ENCODE data around the gene CMTM5.

CMTM5 gene

DNA sequence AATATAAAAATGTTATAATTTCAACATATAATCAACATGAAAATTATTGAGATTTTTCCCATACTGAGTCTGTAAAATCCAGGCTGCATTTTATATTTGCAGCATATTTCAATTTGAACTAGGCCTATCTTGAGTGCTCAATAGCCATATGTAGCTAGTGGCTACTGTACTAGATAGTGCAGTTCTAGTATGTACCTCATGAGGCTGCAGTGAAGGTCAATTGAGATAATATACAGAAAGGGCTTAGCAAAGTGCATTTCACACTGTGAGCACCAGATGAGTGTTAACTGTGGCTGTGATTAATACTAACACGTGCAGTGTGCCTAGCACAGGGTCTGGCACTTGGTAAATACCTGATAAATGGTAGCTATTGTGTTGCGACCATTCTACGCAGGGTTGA is 18.8 kb upstream of the CMTM5 start:
- DNase-seq (ENCODE audit: low read depth), result no peak

DNA sequence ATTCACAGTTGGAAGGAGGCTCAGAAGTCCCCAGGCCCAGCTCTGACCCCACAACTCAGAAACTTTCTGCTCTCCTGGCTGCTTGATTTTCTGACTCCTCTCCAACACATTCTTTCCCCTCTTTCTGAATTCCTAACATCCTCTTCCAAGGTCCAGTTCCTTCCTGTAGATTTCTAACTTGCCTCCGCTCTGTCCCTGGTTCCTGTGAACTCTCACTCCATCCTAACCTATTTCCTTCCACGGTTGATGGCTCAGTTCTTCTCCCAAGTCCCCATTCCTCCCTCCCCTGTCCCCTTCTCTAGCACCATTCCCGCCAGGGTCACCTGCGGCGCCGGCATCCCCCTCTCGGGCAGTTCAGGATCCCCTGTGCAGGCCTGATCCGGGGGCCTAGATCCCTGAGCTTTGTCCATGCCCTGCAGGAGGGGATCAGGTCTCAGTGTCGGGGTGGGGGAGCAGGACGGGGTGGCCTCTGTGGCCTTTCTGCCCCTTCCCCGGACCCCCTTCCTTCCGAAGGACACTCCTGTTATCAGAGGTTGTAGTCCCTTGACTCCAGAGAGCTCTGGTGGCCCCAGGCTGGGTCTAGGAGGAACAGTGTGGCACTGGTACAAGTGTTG is 18.2 kb upstream of the CMTM5 start:
- no peak for DNase-seq (ENCODE audit: low read depth)

DNA sequence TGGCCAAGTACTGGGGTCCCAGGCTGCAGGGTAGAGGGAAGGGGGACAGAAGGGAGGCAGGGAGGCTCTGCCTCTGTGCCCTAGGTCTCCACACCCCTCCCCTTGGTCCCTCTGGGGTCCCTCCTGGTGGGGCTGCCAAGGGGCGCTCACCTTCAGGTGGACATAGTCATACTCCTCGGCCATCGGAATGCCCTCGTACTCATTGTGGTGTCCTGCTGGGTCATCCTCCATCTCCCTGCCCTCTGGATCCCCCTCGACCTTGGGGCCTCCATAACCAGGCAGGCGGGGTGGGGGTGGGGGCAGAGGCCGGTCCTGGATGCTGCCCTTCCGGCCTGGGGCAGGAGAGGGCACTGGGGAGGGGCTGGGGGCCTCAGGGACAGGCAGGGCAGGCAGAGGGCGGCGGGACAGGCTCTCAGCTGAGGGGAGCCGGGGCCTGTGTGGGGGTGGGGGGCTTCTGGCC is 17.6 kb upstream of the CMTM5 start:
- no peak for DNase-seq (ENCODE audit: low read depth)

DNA sequence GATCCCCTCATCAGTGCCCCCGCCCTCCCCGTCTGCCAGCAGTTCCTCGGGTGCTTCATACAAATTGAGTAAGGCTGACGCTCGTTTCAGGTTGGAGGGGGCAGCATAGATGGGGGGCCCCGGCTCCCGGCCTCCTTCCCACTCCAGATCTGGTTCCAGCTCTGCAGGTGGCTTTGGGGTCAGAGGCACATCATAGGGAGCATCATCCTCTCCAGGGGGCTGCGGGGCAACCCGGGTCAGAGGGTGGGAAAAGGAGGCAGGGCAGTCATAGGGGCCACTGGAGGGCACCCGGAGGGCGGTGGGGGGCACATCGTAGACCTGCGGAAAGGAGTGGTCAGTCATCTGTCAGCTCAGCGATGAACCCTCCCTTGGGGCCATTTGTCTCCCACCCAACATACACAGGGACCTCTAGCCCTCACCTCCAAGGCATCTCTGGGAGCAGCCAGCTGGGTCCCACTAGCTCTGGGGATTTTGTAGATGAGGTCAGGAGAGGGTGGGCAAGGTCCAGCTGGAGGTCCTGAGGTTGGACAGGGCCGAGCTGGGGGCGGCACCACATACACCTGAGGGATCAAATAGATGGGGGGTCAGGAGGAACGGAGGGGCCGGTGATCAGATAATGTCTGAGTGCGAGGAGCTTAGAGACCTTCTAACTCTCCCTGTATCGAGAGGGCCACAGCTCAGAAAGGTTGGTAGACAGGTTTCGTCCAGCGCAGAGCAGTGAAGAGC is 17.0 kb upstream of the CMTM5 start:
- no peak for DNase-seq (ENCODE audit: low read depth)

DNA sequence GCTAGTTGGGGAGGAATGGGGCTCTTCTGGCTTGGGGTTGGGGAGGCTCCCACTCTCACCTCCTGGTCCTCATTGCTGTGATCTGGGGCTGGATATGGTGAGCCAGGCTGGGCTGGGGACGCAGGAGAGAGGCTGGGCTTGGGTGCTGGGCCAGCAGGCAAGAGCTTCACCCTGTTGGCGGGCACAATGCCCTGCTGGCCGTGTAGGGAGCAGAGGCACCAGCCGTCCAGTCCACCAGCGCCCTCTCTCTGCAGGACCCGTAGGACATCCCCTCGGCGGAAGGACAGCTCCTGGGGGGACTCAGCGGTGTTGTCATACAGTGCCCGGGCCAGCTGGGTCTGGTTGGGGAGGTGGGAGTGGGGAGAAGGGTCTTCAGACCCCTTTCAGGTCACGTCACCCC is 16.4 kb upstream of the CMTM5 start:
- no peak for DNase-seq (ENCODE audit: low read depth)

DNA sequence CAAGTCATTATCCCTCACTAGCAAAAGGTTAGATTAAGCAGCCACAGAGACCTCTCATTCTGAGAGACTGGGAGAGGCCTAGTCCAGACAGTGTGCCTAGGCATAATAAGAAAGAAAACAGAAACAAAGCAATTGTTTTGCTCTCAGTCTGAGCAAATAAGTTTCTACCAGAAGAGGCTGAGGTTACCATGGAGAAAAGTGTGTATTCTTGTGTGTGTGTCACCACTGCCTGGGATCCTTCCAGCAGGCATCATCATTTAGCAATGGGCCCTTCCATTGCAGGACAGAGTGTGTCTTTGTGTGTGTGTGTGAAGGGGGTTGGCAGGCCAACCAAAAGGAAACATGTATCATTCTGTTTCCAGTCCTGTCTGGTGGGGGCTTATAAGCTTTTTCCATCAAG is 15.5 kb upstream of the CMTM5 start:
- DNase-seq (ENCODE audit: low read depth), result no peak

DNA sequence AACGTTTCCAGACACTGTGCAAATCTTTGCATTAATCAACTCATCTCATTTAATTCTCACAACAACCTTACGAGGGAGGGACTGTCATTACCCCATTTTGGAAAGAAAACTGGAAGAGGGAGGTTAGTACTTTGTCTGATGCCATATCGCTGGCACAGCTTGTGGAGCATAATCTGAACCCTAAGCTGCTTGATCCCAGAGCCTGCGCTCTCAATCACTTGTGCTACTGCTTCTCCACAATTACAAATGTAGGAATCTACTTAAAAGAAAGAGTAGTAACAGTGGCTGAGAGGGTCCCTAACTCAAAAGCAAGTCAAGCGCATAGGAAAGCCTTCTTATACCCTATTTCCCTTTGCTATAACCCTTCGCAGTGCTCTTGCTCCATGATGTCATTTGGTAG is 15.1 kb upstream of the CMTM5 start:
- DNase-seq (ENCODE audit: low read depth), result no peak

DNA sequence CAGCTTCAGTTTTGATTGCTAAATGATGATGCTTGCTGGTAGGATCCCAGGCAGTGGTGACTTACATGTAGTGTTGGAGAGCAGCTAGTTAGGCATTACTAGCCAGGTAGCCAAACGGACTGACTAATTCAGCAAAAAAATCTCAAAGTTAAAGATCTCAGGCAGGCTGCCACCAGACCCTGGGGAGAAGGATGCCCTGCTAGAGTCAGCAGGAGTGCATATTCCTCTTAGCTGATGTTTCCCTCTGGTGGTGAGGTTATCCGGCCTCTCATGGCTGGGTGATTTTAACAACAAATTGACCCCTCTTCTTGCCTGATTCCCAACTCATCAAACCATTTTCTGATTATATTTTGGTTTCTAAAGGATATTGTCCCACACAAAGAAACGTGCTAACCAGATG is 14.6 kb upstream of the CMTM5 start:
- DNase-seq (ENCODE audit: low read depth), result no peak

DNA sequence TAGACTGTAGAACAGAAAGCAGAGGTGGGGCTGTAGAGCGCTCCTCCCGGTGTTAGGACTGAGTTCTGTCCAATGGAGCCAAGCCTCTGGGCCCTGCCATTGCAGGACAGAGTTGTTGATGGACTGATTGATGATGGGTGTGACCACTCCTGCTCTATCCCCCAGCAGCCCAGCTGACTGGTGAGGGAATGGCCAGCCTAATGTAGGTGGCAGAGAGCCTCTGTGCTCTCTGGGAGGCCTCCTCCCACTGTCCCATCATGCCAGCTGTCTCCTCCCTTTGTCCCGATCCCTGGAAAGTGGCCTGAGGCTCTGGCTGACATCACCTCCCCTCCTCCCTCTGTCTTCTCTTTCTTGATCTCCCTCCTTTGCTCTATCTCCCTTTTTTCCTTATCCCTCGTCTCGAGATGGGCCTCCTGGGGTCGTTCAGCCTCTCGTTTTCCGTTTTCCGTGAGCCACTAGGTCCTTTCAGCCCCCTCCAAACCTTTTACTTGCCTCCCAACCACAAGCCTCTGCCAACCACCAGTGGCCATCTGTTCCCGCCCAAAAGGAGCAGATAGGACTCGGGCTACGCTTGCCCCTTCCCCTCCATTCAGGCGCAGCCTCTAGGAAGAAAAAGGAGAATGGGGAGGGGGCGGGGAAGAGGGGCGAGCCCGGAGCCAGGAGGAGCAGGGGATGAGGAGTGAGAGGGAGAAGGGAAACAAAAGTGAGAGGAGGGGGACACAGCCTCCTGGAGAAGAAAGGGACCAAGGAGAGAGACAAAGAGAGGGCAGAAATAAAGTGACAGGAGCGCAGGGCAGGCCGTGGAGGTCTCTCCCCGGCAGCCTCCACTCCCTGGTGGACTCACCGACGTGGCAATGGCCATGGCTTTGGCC is 12.4 kb upstream of the CMTM5 start:
- DNase-seq (ENCODE audit: low read depth), result no peak

DNA sequence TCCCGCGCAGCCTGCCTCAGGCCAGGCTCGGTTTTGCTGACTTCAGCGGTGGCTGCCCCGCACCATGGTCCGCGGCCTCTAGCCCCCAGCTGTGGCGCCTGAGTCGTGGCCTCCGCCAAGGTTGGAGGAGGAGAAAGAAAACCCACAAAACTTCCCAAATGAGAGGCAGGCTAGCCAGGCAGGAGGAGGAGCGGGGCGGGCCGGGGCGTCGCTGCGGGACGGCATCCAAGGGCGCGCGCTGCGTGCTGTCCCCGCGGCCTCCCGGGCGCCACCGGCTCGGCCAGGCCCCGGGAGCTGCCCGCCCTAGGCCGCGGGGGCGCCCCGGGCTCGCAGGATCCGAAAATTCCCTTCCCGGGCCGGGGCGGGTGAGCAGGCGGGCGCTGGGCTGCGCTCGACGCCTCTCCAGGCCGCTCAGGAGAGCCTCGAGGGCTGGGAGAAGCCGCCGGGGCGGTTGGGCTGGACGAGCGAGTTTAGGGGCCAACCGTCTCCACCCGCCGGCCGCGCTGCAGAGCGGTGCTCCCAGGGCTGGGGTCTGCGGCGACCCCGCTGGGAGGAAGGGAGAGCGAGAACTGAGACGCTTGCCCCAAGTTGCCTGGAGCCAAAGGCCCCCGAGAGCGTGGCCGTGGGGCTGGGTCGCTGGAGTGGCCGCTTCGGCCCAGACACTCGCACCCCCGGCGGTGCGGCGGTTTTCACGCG is 11.7 kb upstream of the CMTM5 start, which contains the start of gene EFS:
TSS of gene EFS (minus strand) at position 137 of the 696 bp plus-strand sequence. CDS start 147 bp downstream, outside the sequence.
- no peak for DNase-seq (ENCODE audit: low read depth)

DNA sequence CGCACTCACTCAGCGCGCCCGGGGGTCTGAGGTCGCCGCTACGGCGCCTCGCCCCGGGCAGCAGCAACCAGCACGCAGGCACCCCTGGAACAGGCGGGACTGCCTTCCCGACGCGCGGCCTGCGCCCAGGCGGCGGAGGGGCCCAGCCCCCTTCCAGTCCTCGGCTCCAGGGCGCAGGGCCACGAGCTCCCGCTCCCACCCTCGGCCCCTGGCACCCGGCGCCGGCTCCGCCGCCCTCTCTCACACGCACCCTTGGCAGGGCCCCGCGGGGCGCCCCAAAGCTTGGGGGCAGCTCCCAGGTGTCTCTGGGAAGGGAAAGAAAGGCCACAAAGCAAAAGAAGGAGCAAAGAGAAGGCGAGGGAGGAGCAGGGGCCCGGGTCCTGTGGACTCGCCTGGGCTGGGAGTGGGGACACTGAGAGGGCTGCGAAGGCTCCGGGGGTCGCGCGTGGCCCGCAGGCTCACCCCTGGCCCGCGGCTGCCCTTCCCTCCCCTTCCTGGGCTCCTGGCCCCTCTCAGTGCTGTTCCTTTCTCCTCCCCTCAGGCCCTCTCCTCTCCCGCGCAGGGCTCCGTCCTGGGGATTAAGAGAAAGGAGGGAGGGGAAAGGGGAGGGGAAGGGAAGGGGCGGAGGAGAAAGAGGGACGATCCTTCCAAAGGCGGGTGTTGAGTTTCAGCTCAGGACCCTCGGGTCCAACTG is 11.0 kb upstream of the CMTM5 start:
- no peak for DNase-seq (ENCODE audit: low read depth)

DNA sequence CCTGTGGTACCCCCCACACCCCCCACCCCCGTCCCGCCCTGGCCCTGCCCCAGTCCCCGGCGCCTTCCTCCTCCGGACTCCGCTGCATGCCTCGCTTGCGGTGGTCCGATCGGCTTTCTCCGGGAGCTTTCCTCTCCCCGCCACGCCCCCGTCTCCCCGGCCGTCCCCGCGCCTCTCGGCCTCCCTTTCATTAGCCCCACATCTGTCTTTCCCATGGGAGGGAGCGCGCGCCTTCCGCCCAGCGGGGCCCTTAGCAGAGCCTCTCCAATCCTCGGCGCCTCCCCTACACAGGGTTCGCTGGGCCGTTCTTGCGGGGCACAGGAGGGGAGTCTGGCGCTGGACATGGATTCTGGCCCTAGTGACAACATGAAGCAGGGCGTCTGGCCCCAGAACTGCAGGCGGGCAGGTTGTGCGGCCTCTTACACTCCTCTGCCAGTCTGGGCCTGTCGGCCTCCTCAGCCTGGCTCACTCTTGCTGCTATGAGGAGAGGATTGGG is 10.4 kb upstream of the CMTM5 start:
- DNase-seq (ENCODE audit: low read depth), result no peak

DNA sequence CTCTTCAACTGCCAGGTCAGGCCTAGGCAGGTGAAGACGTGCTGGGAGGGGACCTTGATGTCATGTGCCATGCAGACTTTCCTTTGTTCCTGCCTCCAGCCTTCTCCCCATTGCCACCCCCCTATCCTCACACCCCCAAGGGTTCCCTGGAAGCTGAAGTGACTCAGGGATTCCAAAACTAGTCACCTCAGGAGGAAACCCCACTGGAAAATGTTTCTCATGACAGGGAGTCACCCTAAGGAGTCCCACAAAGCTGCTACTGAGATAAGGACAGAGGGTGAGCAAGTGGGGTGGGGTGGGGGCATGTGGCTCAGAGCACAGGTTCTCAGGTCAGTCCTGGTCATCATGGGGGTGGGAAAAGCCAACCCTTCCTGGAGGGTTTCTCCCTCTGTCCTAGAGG is 6.6 kb upstream of the CMTM5 start:
- DNase-seq (ENCODE audit: low read depth), result no peak

DNA sequence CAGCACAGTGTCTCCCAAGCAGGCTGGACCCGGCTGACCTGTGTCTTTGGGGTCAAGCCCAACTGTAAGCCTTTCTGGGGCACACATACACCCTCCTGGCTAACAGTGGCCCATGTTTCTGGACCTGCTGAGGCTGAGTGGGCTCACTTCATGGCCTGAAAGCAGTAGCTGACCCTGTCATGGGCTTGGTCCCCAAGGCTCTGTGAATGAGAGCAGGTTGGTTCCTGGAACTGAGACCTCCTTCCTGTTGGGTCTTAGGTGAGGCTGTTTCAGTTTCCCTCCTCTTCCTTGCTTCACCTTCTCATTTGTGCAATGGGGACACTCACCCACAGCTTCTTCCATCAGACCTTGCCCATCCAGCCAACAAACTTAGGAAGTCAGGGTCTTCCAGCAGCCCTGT is 5.0 kb upstream of the CMTM5 start:
- no peak for DNase-seq (ENCODE audit: low read depth)

DNA sequence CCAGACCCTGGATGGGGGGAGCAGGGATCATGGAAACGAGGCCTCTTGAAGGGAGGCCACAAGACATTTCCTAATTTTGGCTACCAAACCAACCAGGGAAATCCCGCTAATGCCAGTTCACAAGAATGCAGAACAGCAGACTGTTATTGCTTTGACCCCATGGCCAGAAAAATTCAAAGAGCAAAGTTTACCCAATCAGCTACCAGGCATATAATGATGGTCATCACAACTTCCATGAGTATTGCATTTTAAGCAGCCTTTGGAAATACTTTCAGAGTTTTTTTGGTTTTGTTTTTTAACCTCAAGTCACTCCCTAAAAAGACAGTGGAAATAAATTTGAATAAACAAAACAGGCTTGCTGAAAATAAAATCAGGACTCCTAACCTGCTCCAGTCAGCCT is 4.3 kb upstream of the CMTM5 start, which contains the start of gene IL25:
TSS of gene IL25 (plus strand) at position 301 of the 400 bp plus-strand sequence.
- no peak for DNase-seq (ENCODE audit: low read depth)

DNA sequence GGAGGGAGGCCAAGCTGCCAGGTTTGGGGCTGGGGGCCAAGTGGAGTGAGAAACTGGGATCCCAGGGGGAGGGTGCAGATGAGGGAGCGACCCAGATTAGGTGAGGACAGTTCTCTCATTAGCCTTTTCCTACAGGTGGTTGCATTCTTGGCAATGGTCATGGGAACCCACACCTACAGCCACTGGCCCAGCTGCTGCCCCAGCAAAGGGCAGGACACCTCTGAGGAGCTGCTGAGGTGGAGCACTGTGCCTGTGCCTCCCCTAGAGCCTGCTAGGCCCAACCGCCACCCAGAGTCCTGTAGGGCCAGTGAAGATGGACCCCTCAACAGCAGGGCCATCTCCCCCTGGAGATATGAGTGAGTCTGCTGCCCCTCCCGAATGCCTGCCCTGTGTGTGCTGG is 3.8 kb upstream of the CMTM5 start:
- DNase-seq (ENCODE audit: low read depth), result no peak

DNA sequence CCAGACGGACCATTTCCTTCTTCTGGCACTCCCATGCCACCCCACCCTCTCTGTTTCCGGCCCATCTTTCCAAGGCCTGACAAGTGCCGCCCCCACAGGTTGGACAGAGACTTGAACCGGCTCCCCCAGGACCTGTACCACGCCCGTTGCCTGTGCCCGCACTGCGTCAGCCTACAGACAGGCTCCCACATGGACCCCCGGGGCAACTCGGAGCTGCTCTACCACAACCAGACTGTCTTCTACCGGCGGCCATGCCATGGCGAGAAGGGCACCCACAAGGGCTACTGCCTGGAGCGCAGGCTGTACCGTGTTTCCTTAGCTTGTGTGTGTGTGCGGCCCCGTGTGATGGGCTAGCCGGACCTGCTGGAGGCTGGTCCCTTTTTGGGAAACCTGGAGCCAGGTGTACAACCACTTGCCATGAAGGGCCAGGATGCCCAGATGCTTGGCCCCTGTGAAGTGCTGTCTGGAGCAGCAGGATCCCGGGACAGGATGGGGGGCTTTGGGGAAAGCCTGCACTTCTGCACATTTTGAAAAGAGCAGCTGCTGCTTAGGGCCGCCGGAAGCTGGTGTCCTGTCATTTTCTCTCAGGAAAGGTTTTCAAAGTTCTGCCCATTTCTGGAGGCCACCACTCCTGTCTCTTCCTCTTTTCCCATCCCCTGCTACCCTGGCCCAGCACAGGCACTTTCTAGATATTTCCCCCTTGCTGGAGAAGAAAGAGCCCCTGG is 1.2 kb upstream of the CMTM5 start:
- no peak for DNase-seq (ENCODE audit: low read depth)

DNA sequence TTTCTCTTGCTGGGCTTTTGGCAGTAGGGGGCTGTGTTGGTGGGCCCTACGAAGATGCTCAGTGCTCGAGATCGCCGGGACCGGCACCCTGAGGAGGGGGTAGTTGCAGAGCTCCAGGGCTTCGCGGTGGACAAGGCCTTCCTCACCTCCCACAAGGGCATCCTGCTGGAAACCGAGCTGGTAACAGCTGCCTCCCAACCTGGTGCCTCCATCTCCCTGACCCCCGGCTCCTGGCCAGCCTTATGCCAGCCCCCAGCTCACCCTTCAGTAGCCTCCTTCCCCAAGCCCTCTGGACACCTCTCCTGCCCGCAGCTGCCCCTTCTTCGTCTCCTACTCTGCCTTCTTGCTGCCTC is 328 bp downstream of the CMTM5 start:
- no peak for DNase-seq (ENCODE audit: low read depth)

DNA sequence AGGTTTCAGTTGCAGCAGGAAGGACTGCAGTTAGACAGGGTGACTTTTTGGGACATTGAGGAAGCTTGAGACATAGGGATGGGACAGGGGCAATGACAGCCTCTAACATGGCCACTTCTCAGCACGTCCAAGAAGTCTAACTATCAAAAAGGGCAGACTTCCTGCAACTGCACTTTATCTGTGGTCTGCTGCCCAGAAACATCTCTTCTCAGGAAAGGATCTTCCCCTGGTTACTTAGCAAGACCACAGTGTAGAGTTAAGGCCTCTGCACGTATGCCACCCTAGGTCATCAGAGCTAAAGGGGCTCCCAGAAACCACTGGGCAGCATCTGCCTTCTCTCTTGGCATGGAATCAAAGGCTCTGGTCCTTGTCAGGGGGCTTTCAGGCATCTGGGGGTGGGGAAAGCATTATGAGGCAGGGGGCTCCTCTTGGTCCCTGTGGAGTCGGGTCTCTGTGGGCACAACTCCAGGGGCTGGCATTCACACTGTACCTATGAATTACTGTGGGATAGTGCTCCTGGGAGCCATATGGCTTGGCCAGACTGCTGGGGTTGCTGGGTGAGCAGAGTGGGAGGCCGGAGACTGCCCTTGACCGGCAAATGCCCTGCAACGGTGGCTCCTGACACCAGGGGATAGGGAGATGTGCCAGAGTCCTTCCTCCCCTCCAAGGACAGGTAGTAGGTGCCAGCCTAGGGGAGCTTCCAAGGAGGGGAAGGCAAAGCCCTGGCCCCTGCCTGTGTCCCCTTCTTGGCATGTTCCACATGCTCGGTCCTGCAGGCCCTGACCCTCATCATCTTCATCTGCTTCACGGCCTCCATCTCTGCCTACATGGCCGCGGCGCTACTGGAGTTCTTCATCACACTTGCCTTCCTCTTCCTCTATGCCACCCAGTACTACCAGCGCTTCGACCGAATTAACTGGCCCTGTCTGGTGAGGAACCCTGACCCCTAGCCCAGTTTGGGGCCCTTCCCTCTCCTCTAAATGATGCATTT is 1.0 kb downstream of the CMTM5 start:
- DNase-seq (ENCODE audit: low read depth), result no peak
